ENCODE measurements around the gene DENND1C. TPM values are rescaled to one million over a fixed set of nuclear protein-coding genes. Genes with fewer than 3 reads are reported as not detected.

DENND1C gene
- total RNA-seq, 2 experiments from 2014 or later: 40.9 to 68.3 TPM

DNA sequence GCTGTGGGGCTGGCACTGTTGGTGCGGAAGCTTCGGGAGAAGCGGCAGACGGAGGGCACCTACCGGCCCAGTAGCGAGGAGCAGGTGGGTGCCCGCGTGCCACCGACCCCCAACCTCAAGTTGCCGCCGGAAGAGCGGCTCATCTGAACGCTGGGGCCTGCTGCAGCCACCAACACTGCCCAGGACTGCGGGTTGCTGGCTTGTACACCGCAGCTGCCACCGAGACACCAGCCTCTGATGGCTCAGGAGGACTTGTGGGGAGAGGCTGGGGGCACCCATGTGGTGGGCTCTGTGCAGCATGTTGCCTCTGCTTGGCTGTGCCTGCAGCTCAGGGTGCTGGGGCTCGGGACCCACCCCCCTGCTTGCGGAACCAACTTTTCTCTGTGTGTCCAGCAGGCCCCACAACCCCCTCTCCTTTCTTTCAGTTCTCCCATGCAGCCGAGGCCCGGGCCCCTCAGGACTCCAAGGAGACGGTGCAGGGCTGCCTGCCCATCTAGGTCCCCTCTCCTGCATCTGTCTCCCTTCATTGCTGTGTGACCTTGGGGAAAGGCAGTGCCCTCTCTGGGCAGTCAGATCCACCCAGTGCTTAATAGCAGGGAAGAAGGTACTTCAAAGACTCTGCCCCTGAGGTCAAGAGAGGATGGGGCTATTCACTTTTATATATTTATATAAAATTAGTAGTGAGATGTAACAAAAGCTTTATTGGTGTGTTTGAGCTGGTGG is 14.9 kb downstream of the DENND1C start:
- peaks cover 6% of the 10 kb centered on the region for H3K4me1 ChIP-seq (ENCODE audit: insufficient read depth, low read length, poor library complexity, severe bottlenecking)
- H2AFZ ChIP-seq (ENCODE audit: low read length): no peak overlapping the region
- intact Hi-C loops (cut with micrococcal nuclease; ENCODE audit: unreplicated experiment): no loop called here
- BruUV-seq (replicated peaks): no TSS peak
- H3K9me2 ChIP-seq (ENCODE audit: insufficient read depth, low read length): no peaks in the 10 kb centered on the region
- no peaks in the 10 kb centered on the region for H3K9me3 ChIP-seq (ENCODE audit: low read length)
- no peak overlapping the region for H3K4me2 ChIP-seq (ENCODE audit: low read length)
- H3K79me2 ChIP-seq (ENCODE audit: insufficient read depth, low read depth, low read length): no peaks in the 10 kb centered on the region
- ChIA-PET POLR2A (no interaction called here), CTCF (ENCODE audit: unreplicated experiment) (no interaction called here)
- H3K36me3 ChIP-seq (ENCODE audit: insufficient read depth, low read length): peaks cover 15% of the 10 kb centered on the region
- DNase-seq (ENCODE audit: low spot score): no peak
- no peak overlapping the region for H3K4me3 ChIP-seq (ENCODE audit: low read depth, low read length, poor library complexity, severe bottlenecking)
- no peak overlapping the region for H3K27ac ChIP-seq (ENCODE audit: low read depth, low read length, poor library complexity, severe bottlenecking)
- TF ChIP-seq, protein P1, sequence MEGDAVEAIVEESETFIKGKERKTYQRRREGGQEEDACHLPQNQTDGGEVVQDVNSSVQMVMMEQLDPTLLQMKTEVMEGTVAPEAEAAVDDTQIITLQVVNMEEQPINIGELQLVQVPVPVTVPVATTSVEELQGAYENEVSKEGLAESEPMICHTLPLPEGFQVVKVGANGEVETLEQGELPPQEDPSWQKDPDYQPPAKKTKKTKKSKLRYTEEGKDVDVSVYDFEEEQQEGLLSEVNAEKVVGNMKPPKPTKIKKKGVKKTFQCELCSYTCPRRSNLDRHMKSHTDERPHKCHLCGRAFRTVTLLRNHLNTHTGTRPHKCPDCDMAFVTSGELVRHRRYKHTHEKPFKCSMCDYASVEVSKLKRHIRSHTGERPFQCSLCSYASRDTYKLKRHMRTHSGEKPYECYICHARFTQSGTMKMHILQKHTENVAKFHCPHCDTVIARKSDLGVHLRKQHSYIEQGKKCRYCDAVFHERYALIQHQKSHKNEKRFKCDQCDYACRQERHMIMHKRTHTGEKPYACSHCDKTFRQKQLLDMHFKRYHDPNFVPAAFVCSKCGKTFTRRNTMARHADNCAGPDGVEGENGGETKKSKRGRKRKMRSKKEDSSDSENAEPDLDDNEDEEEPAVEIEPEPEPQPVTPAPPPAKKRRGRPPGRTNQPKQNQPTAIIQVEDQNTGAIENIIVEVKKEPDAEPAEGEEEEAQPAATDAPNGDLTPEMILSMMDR (conservative IDR thresholded peaks at IDR 0.05; ENCODE audit: low read length): no peak
- TF ChIP-seq EZH2phosphoT487 (IDR thresholded peaks at IDR 0.05; ENCODE audit: borderline replicate concordance, low read depth, low read length): no peak
- no peaks in the 10 kb centered on the region for H4K20me1 ChIP-seq (ENCODE audit: insufficient read depth, low read length)

DNA sequence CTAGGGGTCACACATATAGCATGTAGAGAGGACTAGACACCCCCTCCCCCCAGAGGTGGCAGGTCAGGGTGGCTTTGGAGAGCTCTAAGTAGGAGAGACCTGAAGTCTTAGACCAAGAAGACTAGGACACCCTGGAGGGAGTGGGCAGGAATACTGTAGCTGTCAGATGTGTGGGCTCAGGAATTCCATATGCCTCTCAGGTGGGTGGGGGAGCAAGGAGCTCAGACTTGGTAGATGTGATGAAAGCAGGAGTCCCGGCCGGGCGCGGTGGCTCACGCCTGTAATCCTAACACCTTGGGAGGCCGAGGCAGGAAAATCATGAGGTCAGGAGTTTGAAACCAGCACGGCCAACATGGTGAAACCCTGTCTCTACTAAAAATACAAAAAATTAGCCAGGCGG is 15.9 kb downstream of the DENND1C start:
- Histone ChIP-seq H3K27ac (ENCODE audit: low read depth, low read length, poor library complexity, severe bottlenecking) (no peak overlapping the region), H2AFZ (ENCODE audit: low read length) (no peak overlapping the region), H3K36me3 (ENCODE audit: insufficient read depth, low read length) (peaks cover 10% of the 10 kb centered on the region), H4K20me1 (ENCODE audit: insufficient read depth, low read length) (no peaks in the 10 kb centered on the region), H3K4me2 (ENCODE audit: low read length) (no peak overlapping the region), H3K4me1 (ENCODE audit: insufficient read depth, low read length, poor library complexity, severe bottlenecking) (peaks cover 6% of the 10 kb centered on the region), H3K9me3 (ENCODE audit: low read length) (no peaks in the 10 kb centered on the region), H3K9me2 (ENCODE audit: insufficient read depth, low read length) (no peaks in the 10 kb centered on the region), H3K79me2 (ENCODE audit: insufficient read depth, low read depth, low read length) (no peaks in the 10 kb centered on the region), H3K4me3 (ENCODE audit: low read depth, low read length, poor library complexity, severe bottlenecking) (no peak overlapping the region)
- intact Hi-C loops (cut with micrococcal nuclease; ENCODE audit: unreplicated experiment): no loop called here
- ChIA-PET CTCF (ENCODE audit: unreplicated experiment) (no interaction called here), POLR2A (no interaction called here)
- BruUV-seq (replicated peaks): no TSS peak
- DNase-seq (ENCODE audit: low spot score): no peak
- TF ChIP-seq, protein P1 (conservative IDR thresholded peaks at IDR 0.05; ENCODE audit: low read length): no peak
- no peak for TF ChIP-seq EZH2phosphoT487 (IDR thresholded peaks at IDR 0.05; ENCODE audit: borderline replicate concordance, low read depth, low read length)

DNA sequence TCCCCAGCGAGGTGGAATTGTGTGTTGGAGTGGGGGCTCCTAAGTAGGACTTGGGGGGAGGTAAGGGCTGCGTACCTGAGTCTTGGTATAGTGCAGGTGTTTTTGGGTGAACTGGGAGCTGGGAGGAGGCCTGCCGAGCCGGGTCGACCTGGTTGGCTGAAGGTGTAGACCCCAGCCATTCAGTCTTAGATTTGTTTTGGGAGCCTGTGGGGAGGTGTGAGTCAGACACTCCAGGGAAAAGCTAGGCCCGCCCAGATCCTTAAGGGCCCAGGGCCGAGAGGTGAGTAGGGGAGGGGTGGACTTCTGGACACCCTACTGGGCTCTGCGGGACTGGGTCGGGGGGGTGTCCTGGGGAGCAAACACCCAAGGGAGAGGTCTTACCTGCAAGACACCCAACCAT is 16.6 kb downstream of the DENND1C start:
- Histone ChIP-seq H2AFZ (ENCODE audit: low read length) (no peak overlapping the region), H3K9me2 (ENCODE audit: insufficient read depth, low read length) (no peaks in the 10 kb centered on the region), H3K4me3 (ENCODE audit: low read depth, low read length, poor library complexity, severe bottlenecking) (no peak overlapping the region), H3K9me3 (ENCODE audit: low read length) (no peaks in the 10 kb centered on the region), H3K4me2 (ENCODE audit: low read length) (no peak overlapping the region), H4K20me1 (ENCODE audit: insufficient read depth, low read length) (no peaks in the 10 kb centered on the region), H3K4me1 (ENCODE audit: insufficient read depth, low read length, poor library complexity, severe bottlenecking) (peaks cover 6% of the 10 kb centered on the region), H3K79me2 (ENCODE audit: insufficient read depth, low read depth, low read length) (no peaks in the 10 kb centered on the region), H3K27ac (ENCODE audit: low read depth, low read length, poor library complexity, severe bottlenecking) (no peak overlapping the region), H3K36me3 (ENCODE audit: insufficient read depth, low read length) (peaks cover 10% of the 10 kb centered on the region)
- ChIA-PET CTCF (ENCODE audit: unreplicated experiment) (no interaction called here), POLR2A (no interaction called here)
- intact Hi-C loops (cut with micrococcal nuclease; ENCODE audit: unreplicated experiment): no loop called here
- TF ChIP-seq, protein P1 (conservative IDR thresholded peaks at IDR 0.05; ENCODE audit: low read length): no peak
- TF ChIP-seq EZH2phosphoT487 (IDR thresholded peaks at IDR 0.05; ENCODE audit: borderline replicate concordance, low read depth, low read length): no peak
- no peak for DNase-seq (ENCODE audit: low spot score)
- BruUV-seq (replicated peaks): no TSS peak

Measured in OCI-LY7 (cell line).